NB4 (cell line): ENCODE results near the gene TRPM1.

Experiments used
- MYC ChIP-seq: IDR thresholded peaks from 2 replicates; pipeline ENCODE4 v1.6.1; 2011; ENCODE audit warnings: low read depth, low read length
- POLR2A ChIP-seq: IDR thresholded peaks from 2 replicates; pipeline ENCODE4 v1.6.1; 2011; ENCODE audit warnings: mild to moderate bottlenecking; ENCODE audit not compliant: insufficient read length; ENCODE audit errors: extremely low read depth
- TF ChIP-seq, protein P1 (sequence below): IDR thresholded peaks from one replicate; pipeline ENCODE4 v1.5.1; 2012; ENCODE audit warnings: low read depth, low read length

DNA sequence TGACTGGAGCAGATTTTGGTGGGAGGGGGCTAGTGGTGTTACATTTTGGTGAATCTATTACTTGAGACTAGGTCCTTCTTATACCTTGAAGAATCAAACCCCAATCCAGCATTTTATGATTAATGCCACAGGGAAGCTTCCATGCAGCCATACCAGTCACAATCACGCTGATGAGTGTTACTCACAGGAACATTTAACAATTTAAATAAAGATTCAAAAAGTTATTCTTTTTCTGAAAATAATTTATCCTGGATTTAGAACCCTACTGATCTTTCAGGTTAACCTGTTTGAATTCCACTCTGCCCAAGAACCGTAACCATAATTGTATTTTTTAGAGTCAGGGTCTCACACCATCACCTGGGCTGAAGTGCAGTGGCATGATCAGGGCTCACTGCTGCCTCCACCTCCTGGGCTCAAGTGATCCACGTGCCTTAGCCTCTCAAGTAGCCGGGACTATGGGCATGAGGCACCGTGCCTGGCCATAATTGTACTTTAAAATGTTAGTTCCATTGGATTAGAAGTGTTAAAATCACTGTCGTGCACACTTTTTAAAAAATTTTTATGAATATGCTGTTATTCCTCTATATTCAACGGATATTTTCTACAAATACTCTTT is 109.2 kb downstream of the TRPM1 start:
- no peak for TF ChIP-seq POLR2A
- TF ChIP-seq, protein P1, sequence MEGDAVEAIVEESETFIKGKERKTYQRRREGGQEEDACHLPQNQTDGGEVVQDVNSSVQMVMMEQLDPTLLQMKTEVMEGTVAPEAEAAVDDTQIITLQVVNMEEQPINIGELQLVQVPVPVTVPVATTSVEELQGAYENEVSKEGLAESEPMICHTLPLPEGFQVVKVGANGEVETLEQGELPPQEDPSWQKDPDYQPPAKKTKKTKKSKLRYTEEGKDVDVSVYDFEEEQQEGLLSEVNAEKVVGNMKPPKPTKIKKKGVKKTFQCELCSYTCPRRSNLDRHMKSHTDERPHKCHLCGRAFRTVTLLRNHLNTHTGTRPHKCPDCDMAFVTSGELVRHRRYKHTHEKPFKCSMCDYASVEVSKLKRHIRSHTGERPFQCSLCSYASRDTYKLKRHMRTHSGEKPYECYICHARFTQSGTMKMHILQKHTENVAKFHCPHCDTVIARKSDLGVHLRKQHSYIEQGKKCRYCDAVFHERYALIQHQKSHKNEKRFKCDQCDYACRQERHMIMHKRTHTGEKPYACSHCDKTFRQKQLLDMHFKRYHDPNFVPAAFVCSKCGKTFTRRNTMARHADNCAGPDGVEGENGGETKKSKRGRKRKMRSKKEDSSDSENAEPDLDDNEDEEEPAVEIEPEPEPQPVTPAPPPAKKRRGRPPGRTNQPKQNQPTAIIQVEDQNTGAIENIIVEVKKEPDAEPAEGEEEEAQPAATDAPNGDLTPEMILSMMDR = no peak
- no peak for TF ChIP-seq MYC
